Smooth muscle cell (in vitro differentiated cells): ENCODE results near the gene SLC7A6OS. TPM values are rescaled to one million over a fixed set of nuclear protein-coding genes. Genes with fewer than 3 reads are reported as not detected.

Experiments used
- DNase-seq: peaks from one replicate; lab custom pipeline; 2025; ENCODE audit not compliant: unreplicated experiment; lab: John Stamatoyannopoulos, UW
- H2AFZ ChIP-seq: fragments of 200-600 bp; sonication (generic); 2 replicates; pipeline ENCODE4 v1.6.0; 2016; ENCODE audit warnings: antibody characterized with exemption, low read depth, mild to moderate bottlenecking
- H3F3A ChIP-seq: fragments of 200-600 bp; sonication (generic); 2 replicates; pipeline ENCODE4 v1.6.0; 2017; ENCODE audit warnings: antibody characterized with exemption, low read depth
- H3K27ac ChIP-seq: fragments of 200-600 bp; sonication (generic); 2 replicates; pipeline ENCODE4 v1.5.1; 2016; ENCODE audit warnings: low read depth, mild to moderate bottlenecking
- H3K27me3 ChIP-seq: fragments of 200-600 bp; sonication (generic); 2 replicates; pipeline ENCODE4 v1.6.1; 2016; ENCODE audit warnings: low read depth, mild to moderate bottlenecking
- H3K36me3 ChIP-seq: fragments of 200-600 bp; sonication (generic); 2 replicates; pipeline ENCODE4 v1.5.1; 2016; ENCODE audit warnings: low read depth
- H3K4me1 ChIP-seq: fragments of 200-600 bp; sonication (generic); 2 replicates; pipeline ENCODE4 v1.5.1; 2016; ENCODE audit warnings: low read depth
- H3K4me2 ChIP-seq: fragments of 200-600 bp; sonication (generic); 2 replicates; pipeline ENCODE4 v1.6.0; 2016; ENCODE audit warnings: mild to moderate bottlenecking
- H3K4me3 ChIP-seq: fragments of 200-600 bp; sonication (generic); 2 replicates; pipeline ENCODE4 v1.5.1; 2016; ENCODE audit warnings: mild to moderate bottlenecking
- H3K79me2 ChIP-seq: fragments of 200-600 bp; sonication (generic); 2 replicates; pipeline ENCODE4 v1.6.0; 2016; ENCODE audit warnings: low read depth, mild to moderate bottlenecking
- H3K9ac ChIP-seq: fragments of 200-600 bp; sonication (generic); 2 replicates; pipeline ENCODE4 v1.6.0; 2016; ENCODE audit warnings: low read depth
- H3K9me3 ChIP-seq: fragments of 200-600 bp; sonication (generic); replicated peaks from 2 replicates; pipeline ENCODE4 v1.5.1; 2016; ENCODE audit warnings: low read depth
- H4K20me1 ChIP-seq: fragments of 200-600 bp; sonication (generic); 2 replicates; pipeline ENCODE4 v1.6.0; 2016; ENCODE audit warnings: low read depth
- CTCF ChIP-seq: fragments of 200-600 bp; sonication (generic); IDR thresholded peaks from 2 replicates; pipeline ENCODE4 v1.5.1; 2017; ENCODE audit warnings: borderline replicate concordance, mild to moderate bottlenecking, antibody characterized with exemption; ENCODE audit not compliant: insufficient read depth, poor library complexity, severe bottlenecking
- WGBS: methylation state at CpG from one replicate; pipeline ENCODE4 v1.1.7; 2016; ENCODE audit warnings: low lambda C conversion rate; 5-methylcytosine and 5-hydroxymethylcytosine counted together
- polyA plus RNA-seq: library from polyadenylated mRNA; unstranded; fragments of >200 nt; fragmentation: Nextera tagmentation; extraction: Ambion mirVana; gene quantifications from 2 replicates; pipeline ENCODE4 v1.2.1, GENCODE V29; 2016
- total RNA-seq: library from RNA; depleted of rRNA; stranded (reverse); fragments of >200 nt; gene quantifications from 2 replicates; pipeline ENCODE4 v1.2.3, GENCODE V29; 2014

Gene SLC7A6OS
- total and polyA plus RNA-seq, 2 experiments from 2014 or later: 9.6 to 13.9 TPM

GRCh38 chr16:68306633-68307032, 4.1 kb downstream of the SLC7A6OS start:
- peaks cover 19% of the 10 kb centered on the region for H4K20me1 ChIP-seq
- no peak overlapping the region for H3K4me2 ChIP-seq
- H3K9ac ChIP-seq: no peak overlapping the region
- H3F3A ChIP-seq: peaks cover 6% of the 10 kb centered on the region
- no peak for DNase-seq
- H3K27ac ChIP-seq: no peak overlapping the region
- peaks cover 45% of the 10 kb centered on the region for H3K79me2 ChIP-seq
- WGBS: 92% methylated on average over 3 of the region's 3 CpGs
- H2AFZ ChIP-seq: no peak overlapping the region
- no peaks in the 10 kb centered on the region for H3K27me3 ChIP-seq
- peaks cover 11% of the 10 kb centered on the region for H3K4me1 ChIP-seq
- no peaks in the 10 kb centered on the region for H3K9me3 ChIP-seq
- H3K4me3 ChIP-seq: no peak overlapping the region
- no peaks in the 10 kb centered on the region for H3K36me3 ChIP-seq
- no peak for TF ChIP-seq CTCF

DNA sequence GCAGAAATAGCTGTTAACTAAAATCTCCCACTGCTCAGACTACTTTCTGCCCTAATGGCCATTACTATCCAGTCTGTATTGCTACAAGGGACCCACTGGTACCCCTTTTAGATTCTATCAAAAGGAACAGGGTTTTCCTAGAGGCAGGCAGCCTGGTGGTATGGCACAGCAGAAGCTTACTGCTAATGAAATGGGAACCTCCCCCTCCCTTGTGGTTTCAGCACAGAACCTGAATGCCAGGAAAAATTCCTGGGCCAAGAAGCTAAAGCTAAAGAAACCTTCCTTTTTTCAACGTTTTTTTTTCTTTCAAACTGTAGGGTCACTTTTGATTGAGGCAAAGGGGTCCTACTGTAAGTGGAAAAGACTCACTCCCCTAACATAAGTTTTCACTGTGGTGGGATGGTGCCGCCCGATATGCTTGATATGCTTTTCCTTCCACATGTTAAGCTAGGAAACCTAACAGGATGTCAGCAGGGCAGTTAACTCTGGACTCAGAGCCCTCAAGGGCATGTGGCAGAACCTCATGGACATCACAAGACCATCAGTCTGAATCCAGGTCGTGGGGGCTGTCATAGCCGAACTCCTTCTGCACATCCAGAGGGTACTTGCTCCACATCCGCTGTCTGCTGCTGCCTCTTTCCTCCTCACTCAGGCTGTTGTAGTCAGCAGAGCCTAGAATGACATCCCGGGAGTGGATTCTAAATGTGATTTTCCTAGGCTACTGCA, 9.8 kb downstream of the SLC7A6OS start:
- H3K27me3 ChIP-seq: no peaks in the 10 kb centered on the region
- peaks cover 3% of the 10 kb centered on the region for H3K36me3 ChIP-seq
- no peak for TF ChIP-seq CTCF
- H3K79me2 ChIP-seq: no peaks in the 10 kb centered on the region
- DNase-seq: no peak
- H3K4me3 ChIP-seq: no peak overlapping the region
- no peak overlapping the region for H3K27ac ChIP-seq
- H3K4me2 ChIP-seq: no peak overlapping the region
- no peaks in the 10 kb centered on the region for H3K9me3 ChIP-seq
- peaks cover 70% of the 10 kb centered on the region for H4K20me1 ChIP-seq
- no peak overlapping the region for H3K9ac ChIP-seq
- WGBS: 89% methylated on average over 7 of the region's 7 CpGs
- no peak overlapping the region for H2AFZ ChIP-seq
- H3K4me1 ChIP-seq: peaks cover 4% of the 10 kb centered on the region
- peaks cover 33% of the 10 kb centered on the region for H3F3A ChIP-seq

DNA sequence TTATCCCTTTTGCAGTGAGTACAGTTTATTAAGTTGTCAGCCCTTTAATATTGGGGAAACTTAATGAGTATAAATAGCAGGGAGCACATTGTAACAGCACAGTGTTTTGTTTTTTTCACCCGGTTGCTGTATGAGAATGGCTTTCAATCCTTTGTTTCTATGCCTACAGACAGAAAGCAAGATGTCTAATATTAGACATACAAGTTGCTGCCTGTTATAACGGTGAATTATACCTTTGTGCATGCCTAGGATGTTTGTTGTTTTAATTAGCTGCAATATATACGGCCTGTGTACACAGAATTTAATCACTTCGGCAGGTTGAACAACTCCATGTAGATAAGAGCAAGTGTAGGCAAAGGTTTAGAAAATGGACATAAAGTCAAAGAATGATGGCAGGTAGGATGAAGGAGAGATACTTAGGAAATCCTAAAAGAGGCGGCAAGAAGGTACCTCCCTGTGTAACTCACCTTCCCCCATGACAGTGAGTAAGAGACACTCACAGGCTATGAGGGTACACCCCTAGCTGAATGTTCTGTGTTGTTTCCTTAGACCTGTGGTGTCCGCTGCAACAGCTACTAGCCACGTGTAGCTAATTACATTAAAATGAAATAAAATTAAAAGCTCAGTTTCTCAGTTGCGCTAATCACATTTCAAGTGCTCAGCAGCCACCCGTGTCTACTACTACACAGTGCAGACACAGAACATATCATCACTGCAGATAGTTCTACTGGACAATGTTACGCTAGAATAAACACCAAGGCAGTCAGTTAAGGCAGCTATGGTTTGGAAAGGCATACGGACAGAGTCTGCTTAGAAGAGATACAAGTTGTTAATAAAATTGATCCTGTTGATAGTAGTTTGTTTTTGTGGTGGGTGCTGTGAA, 10.9 kb downstream of the SLC7A6OS start:
- Histone ChIP-seq H3K79me2 (no peaks in the 10 kb centered on the region), H3K4me3 (no peak overlapping the region), H3K4me2 (peak overlapping the region; percentile 38), H3K27me3 (no peaks in the 10 kb centered on the region), H4K20me1 (peaks cover 79% of the 10 kb centered on the region), H3K36me3 (peaks cover 7% of the 10 kb centered on the region), H3K4me1 (peaks cover 4% of the 10 kb centered on the region), H2AFZ (no peak overlapping the region), H3K27ac (peak overlapping the region; percentile 62), H3K9me3 (no peaks in the 10 kb centered on the region), H3K9ac (no peak overlapping the region), H3F3A (peaks cover 33% of the 10 kb centered on the region)
- 76% methylated on average over 11 of the region's 11 CpGs for WGBS
- no peak for TF ChIP-seq CTCF
- no peak for DNase-seq
